Stimulated activated CD8-positive, alpha-beta memory T cell treated with anti-CD3 and anti-CD28 coated beads, Interleukin-7, amount 100 ng/mL, for 1 hour (primary cell): ENCODE results near the gene SBK1.

ENCODE experiments used
- DNase-seq, 2 donors: peaks; one replicate each; pipeline ENCODE4 v3.0.0-alpha.2; 2020; ENCODE audit warnings: low read depth in 2 of 2

The SBK1 gene

DNA sequence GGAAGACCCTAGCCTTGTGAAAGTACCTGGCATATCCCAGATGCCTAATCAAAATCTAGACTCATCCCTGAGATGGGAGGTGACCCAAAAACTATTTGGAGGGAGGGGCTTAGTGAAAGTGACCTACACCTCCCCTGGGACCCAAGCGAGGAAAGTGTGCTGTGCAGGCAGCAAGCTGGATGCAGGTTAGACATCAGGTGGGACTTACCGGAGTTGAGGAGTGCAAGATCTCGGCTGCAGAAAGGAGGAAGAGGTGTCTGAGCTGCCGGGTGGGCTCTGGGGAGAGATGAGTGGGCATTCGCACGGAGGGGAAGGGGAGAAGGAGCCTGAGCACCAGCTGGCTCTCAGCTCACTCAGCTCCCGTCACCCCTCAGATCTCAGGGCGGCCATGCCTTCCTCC lies 10.3 kb upstream of the SBK1 start:
- no peak for DNase-seq

DNA sequence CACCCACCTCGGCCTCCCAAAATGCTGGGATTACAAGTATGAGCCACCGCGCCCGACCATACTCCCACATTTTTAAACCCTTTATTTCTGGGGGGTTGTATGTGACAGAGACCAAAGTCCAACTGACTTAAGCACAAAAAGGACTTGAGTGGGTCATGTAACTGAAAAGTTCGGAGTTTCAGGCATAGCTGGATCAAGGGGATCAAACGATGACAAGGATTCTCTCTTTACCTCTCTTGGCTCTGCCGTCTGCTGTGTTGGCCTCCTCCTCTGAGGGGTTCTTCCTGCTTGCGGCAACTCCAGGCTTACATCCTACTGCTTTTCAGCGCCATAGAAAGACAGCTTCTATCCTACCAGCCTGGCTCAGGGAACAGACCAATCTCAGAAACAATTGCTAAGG lies 9.2 kb upstream of the SBK1 start:
- DNase-seq: no peak

GRCh38 chr16:28283798-28284577 lies 8.3 kb upstream of the SBK1 start:
- no peak for DNase-seq

DNA sequence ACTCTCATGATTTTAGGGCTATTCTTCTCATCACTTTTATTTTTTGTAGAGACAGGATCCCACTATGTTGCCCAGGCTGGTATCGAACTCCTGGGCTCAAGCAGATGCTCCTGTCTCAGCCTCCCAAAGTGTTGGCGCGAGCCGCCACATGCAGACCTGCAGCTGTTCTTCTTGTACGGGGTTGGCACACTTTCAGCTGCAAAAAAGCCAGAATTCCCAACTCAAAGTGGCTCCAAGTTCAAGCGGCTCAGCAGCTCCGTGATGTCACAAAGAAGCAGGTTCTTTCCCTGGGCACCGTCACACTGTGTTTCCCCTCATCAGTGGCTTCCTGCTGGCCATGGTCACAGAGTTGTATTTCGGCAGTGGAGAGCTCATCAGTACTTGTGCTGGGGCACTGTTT lies 6.7 kb upstream of the SBK1 start:
- no peak for DNase-seq

DNA sequence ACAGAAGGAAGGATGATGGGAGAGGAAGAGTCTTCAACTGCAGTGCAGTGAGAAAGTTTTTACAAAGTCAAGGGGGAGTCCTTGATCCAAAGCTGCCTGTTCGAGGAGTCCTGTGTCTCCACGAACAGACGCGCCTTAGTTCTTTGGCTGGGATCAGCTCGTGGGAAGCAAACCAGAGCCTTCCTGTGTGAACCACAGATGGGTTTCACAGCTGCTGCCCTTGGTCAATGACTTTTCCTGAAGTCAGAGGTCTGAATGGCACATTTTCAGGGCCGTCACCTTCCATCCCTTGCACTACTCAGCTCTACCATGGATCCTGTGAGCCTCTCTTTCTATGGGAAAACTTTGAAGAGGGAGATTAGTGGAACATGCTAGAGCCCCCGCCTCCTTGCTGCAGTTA lies 4.2 kb upstream of the SBK1 start:
- no peak for DNase-seq

DNA sequence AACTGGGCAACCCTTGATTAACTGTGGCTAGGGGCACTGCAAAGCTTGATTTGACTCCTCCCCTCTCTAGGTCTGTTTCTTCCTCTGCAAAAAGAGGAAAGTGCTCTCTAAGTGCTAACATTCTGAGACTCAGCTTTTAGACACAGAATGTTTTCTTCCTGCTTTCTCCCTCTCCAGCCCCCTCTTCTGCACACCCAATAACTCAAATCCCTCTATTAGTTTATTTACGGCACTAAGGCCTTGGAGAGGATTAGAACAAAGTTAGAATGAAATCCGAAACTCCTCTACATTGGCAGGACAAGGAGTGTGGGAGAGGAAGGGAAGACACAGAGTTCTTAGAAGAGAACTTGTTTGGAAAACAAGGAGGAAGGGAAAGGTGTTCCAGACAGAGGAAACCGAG lies 3.3 kb upstream of the SBK1 start:
- DNase-seq: no peak

DNA sequence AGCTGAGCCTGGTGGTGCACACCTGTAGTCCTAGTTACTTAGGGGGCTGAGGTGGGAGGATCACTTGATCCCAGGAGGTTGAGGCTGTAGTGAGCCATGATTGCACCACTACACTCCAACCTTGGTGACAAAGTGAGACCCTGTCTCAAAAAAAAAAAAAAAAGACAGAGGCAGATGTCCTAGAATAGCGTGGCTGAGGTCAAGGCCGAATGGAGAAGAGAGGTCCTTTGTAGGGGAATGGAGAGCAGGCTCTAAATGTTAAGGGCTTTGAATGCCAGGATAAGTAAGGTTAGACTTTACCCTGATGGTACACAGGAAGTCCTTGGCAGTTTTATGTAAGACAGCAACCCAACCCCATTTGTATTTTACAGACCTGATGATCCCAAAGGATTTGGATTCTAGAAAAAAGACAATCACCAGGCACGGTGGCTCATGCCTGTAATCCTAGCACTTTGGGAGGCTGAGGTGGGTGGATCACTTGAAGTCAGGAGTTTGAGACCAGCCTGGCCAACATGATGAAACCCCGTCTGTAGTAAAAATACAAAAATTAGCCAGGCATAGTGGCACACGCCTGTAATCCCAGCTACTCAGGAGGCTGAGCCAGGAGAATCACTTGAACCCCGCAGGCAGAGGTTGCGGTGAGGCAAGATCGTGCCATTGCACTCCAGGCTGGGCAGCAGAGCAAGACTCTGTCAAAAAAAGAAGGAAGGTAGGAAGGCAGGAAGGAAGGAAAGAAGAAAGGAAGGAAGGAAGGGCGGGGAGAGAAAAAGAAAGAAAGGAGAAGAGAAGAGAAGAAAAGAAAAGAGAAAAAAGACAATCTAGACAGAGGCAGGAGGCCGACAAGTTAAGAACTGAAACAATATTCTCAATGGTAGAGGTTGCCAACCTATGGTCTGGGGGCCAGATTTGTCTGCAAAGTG lies 2.1 kb upstream of the SBK1 start:
- no peak for DNase-seq

- no peak for DNase-seq
Observed at GRCh38 chr16:28290859-28291254, 1.5 kb upstream of the SBK1 start.

GRCh38 chr16:28292731-28293600 lies 641 bp downstream of the SBK1 start:
- no peak for DNase-seq

DNA sequence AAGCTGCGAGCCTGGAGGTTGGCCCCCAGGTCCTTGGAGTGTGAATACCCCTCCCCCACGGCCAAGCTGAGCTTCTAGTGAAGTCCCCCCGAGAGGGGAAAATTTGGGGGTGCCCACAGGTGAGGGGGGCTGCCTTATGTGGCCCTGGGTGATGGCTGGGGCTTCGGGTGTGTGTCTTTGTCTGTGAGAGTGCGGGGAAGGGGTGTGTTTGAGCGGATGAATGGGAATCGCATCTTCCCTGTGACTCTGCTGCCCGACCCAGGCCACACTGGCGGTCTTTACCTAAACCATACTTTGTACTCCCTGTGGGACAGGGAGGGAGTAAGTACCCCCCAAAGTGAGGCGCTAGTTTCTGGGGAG lies 1.3 kb downstream of the SBK1 start:
- DNase-seq: no peak

GRCh38 chr16:28294201-28294600 lies 1.9 kb downstream of the SBK1 start:
- no peak for DNase-seq

GRCh38 chr16:28295276-28295675 lies 3.0 kb downstream of the SBK1 start:
- DNase-seq: no peak

DNA sequence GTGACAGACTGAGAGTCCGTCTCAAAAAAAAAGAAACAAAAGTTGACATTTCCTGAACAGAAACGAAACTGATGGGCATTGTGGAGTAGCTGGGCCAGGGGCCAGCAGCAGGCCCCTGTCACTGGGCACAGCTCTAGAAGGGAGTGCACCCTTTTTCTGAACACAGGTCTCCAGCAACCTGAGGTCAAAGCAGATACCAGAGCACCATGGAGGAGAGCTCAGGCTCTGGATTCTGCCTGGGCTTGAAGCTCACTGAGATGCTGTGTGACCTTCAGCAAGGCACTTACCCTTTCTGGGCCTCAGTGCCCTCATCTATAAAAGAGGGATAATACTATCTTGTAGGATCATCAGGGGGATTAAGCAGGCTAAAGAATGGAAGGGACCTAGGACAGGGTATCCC lies 5.0 kb downstream of the SBK1 start:
- no peak for DNase-seq

GRCh38 chr16:28297784-28298510 lies 5.6 kb downstream of the SBK1 start:
- no peak for DNase-seq

DNA sequence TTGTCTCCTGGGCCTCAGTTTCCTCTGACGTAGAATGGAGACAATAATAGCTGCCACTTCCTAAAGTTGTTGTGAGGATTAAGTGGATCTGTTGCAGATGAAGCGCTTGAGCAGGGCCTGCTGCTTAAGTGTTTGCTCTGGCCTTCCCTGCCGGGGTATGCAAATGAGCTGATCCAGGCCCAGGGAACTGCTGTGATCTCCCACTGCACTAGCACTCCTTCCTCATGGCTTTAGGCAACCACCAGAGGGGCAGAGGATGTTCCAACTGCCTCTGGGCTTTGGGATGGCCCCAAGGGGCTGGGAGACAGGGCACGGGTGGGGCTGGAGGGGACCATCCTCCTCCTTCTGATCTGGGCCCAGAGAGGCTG lies 6.2 kb downstream of the SBK1 start:
- no peak for DNase-seq

DNA sequence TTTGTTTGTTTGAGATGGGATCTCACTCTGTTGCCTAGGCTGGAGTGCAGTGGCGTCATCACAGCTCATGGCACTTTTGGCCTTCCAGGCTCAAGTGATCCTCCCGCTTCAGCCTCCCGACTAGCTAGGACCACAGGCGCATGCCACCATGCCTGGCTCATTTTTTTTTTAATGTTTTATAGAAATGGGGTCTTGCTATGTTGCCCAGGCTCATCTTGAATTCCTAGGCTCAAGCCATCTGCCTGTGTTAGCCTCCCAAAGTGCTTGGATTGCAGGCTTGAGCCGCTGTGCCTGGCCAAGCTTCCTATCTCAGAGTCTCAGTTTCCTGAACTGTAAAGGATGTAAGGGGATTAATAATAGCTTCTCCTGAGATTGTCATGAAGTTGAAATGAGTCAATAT lies 8.0 kb downstream of the SBK1 start:
- no peak for DNase-seq

GRCh38 chr16:28301154-28301553 lies 8.8 kb downstream of the SBK1 start:
- no peak for DNase-seq

DNA sequence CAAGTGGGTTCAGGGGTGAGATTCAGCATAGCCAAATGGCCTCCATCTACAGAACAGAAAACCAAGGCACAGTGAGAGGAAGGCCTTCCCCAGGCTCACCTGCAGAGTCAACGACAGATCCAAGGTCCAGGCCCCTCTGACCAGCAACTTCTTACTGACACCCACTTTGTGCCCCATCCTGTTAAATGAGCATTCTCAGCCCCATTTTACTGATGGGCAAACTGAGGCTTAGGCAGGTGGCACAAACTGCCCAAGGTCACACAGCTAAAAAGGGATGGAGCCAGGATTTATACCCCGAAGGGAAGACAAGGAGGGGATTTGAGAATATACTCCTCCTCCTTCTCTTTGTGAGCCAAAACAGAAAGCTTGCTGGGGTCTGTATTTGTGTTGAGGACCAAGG lies 9.3 kb downstream of the SBK1 start:
- DNase-seq: no peak

GRCh38 chr16:28303132-28303531 lies 10.8 kb downstream of the SBK1 start:
- DNase-seq: no peak

DNA sequence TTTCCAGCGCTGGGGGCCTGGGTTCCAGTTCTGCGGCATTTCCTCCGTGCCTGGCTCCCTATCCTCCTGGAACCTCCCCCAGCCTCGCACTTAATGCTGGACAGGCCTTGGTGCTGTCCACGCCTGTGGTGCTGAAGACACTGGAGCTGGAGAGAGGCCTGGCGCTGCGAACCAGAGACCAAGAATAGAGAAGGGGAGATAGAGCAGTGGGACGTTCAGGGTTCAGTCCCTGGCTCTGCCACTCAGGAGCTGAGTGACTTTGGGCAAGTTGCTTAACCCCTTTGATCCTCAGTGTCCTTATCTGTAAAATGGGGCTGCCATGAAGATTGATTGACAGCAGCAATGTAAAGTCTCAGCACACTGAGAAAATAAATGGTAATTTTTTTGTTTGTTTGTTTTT lies 11.9 kb downstream of the SBK1 start:
- no peak for DNase-seq

DNA sequence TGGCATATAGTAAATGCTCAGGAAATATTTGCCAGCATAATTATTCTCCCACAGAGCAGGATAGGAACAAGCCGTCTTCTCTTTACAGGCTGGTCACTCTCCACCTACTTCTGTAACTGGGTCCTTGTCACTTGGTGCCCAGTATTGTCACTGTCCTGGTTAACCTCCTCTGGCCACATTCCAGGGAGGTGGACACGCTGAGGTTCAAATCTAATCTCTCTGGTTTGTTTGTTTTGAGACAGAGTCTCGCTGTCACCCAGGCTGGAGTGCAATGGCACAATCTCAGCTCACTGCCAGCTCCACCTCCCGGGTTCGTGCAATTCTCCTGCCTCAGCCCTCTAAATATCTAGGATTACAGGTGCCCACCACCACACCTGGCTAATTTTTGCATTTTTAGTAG lies 15.6 kb downstream of the SBK1 start:
- DNase-seq: no peak
